GM19025 (cell line): ENCODE data around the gene FCSK.

Experiments
- ATAC-seq: cut with Tn5 transposase; IDR thresholded peaks from one replicate; pipeline ENCODE4 v1.9.1; 2021; ENCODE audit warnings: mild to moderate bottlenecking, low read depth, moderate library complexity; ENCODE audit not compliant: unreplicated experiment

Gene FCSK

DNA sequence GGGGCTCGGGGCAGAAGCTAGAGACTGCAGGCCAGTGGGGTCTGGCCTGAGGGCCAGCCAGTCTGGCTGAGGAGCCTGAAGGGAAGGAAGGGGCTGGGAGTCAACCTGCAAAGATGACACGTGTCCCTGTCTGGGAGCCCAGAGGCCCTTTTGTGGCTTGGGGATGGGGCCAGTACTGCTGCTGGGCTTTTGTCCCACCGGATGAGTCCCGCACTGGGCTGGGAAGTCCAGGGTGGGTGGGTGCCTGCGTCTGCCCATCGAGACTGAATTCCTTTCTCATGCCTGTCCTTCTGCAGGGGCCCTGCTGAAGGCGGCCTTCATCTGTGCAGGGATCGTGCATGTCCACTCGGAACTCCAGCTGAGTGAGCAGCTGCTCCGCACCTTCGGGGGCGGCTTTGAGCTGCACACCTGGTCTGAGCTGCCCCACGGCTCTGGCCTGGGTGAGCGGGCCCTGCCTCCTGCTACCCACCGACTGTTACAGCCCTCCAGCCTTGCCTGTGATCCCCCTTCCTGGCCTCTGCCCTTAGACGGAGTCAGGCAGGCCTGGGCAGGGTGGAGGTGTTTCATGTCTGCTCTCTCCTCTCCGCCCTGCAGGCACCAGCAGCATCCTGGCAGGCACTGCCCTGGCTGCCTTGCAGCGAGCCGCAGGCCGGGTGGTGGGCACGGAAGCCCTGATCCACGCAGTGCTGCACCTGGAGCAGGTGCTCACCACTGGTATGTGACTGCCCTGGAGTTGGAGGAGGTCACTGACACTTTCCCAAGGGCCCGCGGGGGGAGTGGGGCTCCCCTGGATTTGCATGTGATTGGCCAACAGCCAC is 20.9 kb downstream of the FCSK start:
- ATAC-seq, result no peak

GRCh38 chr16:70476272-70477020 is 22.1 kb downstream of the FCSK start:
- peak; percentile 83 for ATAC-seq

- ATAC-seq, result no peak
Observed at GRCh38 chr16:70478169-70478568, 23.8 kb downstream of the FCSK start.

DNA sequence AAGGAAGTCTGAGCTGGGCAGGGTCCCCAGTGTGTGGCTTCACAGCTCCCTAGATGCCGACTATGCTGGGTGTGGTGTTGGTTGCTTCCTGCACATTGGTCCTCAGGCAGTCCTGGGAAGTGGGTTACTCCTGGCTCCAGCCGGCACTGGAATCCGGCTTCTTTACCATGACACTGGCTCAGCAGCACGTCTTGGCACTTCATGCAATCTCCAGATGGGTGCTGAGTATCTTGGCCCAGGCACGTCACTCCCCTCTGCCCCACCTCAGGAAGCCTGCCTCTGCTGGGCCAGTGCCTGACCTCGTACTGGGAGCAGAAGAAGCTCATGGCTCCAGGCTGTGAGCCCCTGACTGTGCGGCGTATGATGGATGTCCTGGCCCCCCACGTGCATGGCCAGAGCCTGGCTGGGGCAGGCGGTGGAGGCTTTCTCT is 24.5 kb downstream of the FCSK start:
- ATAC-seq, result no peak

DNA sequence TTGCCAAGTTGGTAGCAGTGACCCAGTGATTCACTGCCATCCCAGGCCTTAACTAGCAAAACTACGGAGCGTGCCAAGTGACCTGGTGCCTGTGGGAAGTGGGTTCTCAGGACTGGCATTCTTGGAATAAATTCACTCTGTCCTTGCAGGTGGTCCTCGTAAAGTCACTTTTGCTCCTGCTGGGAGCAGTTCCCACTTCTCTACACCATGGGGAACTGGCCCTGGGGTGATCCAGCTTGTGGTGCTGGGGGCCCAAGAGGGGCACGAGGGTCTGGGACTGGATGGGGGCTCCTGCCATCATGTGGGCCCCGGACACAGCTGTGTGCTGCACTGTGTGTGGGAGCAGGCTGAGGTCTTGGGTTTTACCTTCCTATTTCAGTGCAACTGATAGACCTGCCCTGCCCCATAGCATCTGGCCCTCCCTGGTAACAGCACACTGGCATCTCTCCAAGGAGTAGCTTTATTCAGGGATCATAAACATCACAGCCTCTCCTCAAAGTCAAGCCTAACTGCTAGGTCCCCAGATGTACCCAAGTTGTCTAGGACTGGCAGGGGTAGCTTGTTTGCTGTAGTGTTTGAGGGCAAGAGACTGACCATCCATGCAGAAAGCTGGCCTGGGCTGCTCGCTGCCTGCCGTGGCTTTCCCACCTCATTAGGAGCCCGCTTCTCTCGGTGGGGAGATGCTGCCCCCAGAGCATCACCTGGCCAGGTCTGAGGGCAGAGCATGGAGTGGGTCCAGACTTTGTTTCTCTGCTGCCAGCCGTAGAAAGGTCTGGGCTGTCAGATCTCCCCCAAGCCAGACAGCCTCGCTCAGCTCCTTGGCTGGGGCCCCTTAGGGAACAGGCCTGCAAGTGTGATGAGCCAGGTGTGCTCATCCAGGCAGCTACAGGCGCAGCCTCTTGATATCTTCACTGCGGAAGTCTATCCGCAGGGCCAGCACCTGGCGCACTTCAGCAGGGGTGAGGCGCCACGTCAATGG is 26.0 kb downstream of the FCSK start:
- no peak for ATAC-seq

DNA sequence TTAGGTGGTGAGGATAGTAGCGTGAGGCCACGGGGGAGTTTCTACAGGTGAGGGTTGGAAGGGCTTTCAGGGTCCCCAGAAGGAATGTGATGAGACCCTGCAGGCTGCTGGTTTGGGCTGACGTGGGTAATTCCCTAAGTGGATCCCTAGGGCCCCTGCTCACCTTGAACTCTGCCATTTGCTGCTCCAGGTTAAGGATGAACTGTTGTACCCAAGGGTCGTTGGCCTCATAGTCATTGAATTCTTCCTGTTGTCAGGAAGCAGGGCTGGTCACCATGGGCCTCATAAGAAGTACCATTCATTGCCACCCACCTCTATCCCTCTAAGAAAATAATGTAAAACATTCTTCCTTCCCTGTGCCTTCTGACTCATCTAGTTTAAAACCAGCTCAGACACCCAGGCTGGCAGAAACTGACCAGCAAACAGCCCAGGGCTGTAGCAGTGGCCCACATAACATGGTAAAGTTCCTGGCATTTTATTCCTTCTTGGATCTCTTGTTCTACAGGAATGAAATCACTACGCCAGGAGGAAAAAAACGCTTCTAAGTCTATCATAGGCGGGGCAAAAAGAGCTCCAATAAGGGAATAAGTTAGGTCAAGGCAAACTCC is 27.6 kb downstream of the FCSK start:
- ATAC-seq, result no peak

- no peak for ATAC-seq
Observed at GRCh38 chr16:70482624-70483023, 28.2 kb downstream of the FCSK start.

- peak; percentile 69 for ATAC-seq
Observed at GRCh38 chr16:70483426-70483825, 29.0 kb downstream of the FCSK start.

GRCh38 chr16:70484867-70485266 is 30.5 kb downstream of the FCSK start:
- no peak for ATAC-seq

DNA sequence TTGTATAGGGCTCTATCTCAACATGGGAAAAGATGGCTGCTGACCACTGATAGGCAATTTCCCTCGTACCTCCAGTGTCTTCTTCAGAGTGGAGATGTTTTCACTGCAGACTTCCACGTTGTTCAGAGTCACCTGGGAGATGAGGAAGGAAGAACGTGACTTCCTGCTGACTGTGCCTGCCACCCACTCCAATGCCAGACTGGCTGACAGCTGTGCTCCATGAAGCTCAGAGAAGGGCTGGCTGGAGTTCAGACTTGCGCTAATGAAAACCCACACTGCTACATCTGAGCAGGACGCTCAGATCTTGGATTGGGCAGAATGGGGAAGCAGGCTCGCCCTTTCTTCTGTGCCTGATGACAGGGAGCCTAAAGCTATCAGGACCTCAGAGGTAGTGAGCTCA is 35.9 kb downstream of the FCSK start:
- no peak for ATAC-seq

- ATAC-seq, result no peak
Observed at GRCh38 chr16:70493802-70494201, 39.4 kb downstream of the FCSK start.

DNA sequence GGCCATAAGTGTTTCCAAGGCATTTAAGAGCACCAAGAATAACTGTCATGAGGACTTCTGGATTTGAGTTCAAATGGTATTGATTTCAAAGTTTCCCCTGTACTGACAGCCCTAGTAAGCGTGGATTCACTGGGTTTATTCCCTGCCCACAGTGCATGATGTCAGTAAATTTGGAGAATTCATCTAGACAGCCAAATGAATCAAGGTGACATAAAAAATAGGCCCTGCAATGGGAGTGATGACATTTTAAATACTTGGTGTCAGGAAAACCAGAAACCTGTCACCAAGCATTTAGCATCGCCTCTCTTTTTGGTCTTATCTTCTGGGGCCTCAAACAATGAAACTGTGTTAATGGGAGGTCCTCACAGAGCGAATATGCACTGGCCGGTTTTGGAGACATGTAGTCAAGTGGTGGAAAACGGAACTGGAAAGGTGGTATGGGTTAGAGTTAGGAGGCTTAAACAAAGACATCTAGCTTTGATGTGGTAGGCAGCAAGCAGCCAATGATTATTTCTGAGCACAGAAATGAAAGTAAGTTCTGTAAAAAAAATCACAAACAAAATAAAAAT is 39.9 kb downstream of the FCSK start:
- ATAC-seq, result no peak

DNA sequence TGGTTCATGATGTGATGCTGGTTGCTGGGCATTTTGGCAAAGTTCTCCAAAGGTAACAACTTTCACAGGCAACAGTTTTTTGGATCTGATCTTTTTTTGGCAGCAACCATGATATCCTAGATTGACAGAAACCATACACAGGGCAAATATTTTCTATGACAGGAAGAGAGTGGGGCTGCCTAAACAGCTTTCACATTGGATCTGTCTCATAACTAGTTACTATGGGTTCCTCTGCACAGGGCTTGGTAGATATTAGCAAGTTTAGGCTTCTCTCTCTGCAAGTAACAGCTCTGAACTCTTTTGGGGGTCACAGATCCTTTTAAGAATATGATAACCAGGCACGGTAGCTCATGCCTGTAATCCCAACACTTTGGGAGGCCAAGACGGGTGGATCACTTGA is 40.4 kb downstream of the FCSK start:
- no peak for ATAC-seq

DNA sequence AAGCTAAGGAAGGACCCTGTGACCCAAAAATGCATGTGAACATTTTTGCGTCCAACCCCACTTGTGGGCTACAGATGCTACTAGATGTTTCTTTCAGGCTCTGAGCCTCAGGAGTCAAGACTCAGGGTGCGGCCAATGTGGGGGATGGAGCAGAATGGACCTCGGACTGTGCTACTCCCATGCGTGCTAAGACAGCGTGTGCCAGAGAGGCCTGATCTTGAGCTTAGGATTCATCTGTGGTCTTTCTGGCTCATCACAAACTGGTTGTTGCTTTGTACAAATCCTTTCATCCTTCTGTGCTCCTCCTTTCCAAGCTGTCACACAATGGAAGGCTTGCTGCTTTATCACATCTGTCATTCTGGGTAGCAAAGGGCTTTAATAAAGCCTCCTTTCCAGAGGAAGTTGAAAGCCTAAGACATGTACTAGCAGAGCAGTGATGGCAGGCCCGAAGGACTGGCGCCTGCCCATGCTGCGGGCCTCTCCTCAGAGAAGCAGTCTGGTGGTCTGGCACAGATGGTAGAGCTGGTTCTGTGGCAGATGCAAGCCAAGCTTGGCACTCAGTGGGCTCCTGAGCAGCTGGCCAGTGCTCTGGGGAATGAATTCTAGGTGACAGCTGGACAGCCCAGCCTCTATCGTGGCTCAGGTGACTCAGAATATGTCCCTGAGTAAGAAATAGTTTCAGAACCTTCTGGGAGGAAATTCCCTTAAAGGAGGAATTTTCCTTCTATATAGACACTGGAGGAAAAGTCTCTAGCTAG is 41.2 kb downstream of the FCSK start:
- ATAC-seq, result no peak

GRCh38 chr16:70496513-70496912 is 42.1 kb downstream of the FCSK start:
- ATAC-seq, result no peak

DNA sequence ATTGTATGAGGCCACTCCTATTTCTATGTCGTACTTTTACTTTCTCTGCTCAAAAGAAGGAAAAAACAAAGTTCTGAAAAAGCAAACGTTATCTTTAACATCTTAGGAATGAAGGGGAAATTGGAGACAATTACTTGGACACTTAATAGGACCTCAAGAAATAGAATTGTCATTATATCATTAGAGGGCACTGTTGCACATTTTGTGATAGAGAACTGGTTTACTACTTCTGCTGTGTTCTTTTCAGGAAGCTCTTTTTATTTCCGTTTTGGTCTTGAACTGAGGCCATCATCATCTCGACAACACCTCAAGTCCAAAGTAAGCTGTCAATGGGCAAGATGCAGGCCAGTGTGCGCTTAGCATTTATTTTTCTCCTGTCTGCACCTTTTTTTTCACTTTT is 54.4 kb downstream of the FCSK start:
- ATAC-seq, result no peak

- no peak for ATAC-seq
Observed at GRCh38 chr16:70510216-70510615, 55.8 kb downstream of the FCSK start.

DNA sequence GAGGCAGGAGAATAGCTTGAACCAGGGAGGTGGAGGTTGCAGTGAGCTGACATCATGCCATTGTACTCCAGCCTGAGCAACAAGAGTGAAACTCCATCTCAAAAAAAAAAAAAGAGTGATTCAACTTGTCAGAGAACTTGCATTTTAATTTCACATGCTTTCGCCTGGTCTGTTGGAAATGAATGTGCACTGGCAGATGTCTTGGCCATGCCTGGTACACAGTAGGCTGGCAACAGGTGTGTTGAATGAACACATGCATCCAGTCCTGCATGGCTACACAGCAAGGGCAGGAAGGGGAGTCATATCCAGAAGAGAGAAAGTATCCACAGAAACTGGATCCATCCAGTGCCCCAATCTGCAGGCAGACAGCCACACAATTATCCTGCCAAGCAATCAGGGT is 57.4 kb downstream of the FCSK start:
- ATAC-seq, result no peak

GRCh38 chr16:70512456-70512855 is 58.1 kb downstream of the FCSK start:
- no peak for ATAC-seq
